ENCODE data around the gene EXOSC10.

GRCh38 chr1:11059968-11060830 lies 39.5 kb downstream of the EXOSC10 start, which contains the start of gene SRM:
- peak in 1 of 3 experiments; percentile 21 for TF ChIP-seq CTCF (IDR thresholded peaks at IDR 0.05)
- TF ChIP-seq POLR2AphosphoS5 (IDR thresholded peaks at IDR 0.05; ENCODE audit: insufficient read depth in 1 of 2, low read depth in 1 of 2), result peak in 1 of 2 donors; percentile 25
- TF ChIP-seq POLR2A (IDR thresholded peaks at IDR 0.05), result peak in 1 of 2 donors; percentile 32
